GM19043 (cell line): ENCODE data around the gene TRERF1.
A peak's percentile ranks its signal among the peaks of the same experiment; 100 is the strongest.

Experiments
- ATAC-seq: cut with Tn5 transposase; IDR thresholded peaks from one replicate; pipeline ENCODE4 v1.9.1; 2021; ENCODE audit warnings: low read depth; ENCODE audit not compliant: unreplicated experiment

Gene TRERF1

GRCh38 chr6:42287756-42288155, 164.0 kb downstream of the TRERF1 start:
- ATAC-seq = no peak

DNA sequence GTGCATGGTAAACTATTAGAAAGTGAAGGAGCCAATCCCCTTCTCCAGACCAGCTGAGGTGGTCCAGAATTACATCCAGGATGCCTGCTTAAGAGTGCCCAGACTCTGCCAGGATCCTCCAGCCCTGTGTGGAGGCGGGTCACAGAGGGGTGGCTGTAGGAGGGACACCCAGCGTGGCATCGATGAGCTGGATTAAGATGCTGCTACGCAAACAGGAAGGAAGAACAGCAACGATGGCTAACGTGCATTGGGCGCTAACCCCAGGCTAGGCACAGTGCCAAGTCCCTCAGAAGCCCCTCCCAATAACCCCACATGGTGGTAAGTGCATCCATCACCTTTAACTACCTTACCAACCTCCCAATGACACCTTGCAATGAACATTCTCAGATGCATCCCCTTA, 170.2 kb downstream of the TRERF1 start:
- no peak for ATAC-seq

GRCh38 chr6:42280966-42281533, 170.7 kb downstream of the TRERF1 start:
- ATAC-seq = no peak

DNA sequence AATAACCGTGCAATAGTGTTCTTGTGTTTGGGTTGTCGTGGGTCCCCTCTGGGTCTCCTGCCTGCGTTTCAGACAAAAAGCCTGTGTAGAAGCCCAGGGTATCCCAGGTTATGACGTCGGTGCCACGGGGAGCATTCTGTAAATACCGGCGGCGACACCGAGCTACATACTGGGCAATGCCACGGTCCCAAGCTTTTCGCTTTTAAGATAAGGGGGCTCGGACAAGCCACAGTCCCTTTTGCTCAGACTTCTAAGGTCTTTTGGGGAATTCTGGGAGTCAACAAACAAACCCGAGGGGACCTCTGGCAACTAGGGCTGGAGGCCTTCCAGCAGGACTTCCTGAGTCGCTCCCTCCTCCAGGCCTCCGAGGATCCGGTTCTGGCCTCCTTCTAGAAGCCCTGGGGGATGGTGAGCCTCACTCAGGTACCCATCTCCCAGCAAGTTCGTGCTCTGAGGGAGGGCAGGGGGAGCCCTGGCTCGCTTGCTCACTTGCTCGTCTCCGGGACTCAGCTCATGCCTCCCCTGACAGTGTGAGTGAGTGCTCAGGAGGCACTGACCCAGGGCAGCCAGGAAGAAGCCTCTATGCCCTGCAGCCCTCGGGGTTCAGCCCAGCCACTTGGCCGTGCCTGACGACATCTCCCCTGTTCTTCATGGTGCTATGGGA, 171.6 kb downstream of the TRERF1 start:
- ATAC-seq = no peak

- no peak for ATAC-seq
These were observed 172.5 kb downstream of the TRERF1 start for GRCh38 chr6:42279144-42279781.

DNA sequence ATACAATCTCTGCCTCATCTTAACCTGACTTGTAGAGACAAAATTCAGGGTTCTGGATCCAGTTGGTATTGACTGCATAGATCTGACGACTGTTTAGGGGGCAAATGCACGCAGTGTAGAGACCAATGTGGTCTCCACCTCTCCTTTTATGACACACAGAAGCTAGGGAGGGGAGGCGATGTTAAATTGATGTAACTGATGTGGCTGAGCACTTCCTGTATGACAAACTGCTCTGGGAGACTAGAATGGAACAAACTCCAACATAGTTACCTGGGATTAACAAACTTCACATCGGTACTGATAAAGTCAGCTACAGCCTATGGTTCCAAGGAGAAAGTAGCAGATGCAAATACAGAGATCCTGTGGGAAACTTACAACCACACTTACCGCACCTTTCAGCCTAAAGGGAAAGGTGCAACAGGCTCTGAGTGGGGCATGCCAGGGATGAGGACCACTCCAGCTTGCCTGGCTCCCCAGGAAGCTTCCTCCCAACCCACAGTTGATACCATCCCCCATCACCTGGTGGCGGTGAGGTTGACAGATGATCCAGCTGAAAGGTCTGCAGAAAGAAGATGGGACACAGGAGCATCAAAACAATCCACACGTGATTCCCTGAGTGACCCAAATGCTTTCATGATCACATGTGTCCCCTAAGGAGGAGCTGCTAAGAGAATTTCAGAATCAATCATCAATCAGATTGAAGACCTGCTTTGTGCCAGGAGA, 173.4 kb downstream of the TRERF1 start:
- ATAC-seq = no peak

- no peak for ATAC-seq
These were observed 175.5 kb downstream of the TRERF1 start for GRCh38 chr6:42276034-42276890.

DNA sequence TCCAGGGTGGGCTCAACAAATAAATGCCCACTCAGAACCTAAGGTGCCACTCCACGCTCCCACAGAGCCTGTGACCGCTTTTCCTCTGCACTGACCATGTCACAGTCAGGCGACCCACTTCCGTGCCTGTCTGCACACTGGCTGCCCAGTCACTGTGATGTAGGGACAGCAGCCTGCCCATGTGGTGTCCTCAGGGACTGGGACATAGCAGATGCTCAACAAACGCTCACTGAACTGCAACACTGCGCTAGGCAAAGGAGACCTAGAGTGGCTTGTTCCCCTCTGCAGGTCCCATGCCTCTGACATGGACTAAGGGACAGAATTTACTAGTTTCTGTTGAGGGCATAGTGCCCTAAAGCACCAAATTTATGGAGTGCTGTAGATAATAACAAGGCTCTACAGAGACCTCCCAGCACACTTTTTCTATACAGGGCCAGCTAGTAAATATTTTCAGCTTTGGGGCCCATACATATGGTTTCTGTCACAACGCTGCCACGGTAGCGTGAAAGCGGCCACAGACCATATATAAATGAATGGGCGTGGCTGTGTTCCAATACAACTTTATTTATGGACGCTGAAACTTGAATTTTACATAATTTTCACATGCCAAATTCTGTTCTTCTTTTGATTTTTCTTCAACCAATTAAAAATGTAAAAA, 176.2 kb downstream of the TRERF1 start:
- ATAC-seq = no peak

- ATAC-seq = no peak
These were observed 176.8 kb downstream of the TRERF1 start for GRCh38 chr6:42274898-42275297.

DNA sequence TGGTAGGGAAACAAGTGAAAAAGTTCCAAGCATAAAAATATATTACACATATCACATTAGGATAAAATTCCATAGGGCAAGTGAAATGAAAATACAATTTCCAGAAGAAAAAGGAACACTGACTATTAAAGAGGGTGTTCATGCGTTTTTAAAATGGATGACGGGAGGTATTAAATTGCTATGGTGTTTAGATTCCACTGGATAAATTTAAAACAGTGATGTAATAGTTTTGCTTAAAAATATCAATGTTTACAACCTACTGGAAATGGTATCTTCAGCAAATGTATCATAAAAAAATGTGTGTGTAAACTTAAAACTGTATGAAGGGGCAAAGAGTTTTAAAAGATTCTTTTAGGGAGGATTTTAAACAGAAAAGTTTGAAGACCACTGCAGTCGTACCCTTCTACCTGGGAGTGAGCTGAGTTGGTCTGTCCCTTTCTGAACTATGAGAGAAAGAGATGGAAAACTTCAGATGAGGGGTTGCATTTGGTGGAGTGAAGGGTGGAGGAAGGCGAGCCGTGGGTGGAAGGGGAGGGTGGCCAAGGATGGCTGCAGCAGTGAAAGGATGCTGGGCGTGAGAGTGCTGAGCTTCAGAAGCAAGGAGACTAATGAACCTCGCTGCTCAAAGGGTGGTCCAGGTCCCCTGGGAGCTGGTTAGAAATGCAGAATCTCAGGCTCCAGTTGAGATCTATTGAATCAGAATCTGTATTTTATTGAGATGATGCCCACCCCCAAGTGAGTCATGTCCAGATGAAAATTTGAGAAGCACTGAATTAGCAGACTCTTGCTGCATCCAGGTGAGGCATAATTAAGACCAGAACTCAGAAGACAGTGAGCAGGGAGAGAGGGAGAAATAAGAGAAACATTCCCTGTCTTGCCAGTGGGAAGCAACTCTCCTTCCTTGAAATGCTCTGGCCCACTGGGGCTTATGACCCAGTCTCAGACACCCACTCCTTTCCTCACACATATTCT, 179.6 kb downstream of the TRERF1 start:
- no peak for ATAC-seq

DNA sequence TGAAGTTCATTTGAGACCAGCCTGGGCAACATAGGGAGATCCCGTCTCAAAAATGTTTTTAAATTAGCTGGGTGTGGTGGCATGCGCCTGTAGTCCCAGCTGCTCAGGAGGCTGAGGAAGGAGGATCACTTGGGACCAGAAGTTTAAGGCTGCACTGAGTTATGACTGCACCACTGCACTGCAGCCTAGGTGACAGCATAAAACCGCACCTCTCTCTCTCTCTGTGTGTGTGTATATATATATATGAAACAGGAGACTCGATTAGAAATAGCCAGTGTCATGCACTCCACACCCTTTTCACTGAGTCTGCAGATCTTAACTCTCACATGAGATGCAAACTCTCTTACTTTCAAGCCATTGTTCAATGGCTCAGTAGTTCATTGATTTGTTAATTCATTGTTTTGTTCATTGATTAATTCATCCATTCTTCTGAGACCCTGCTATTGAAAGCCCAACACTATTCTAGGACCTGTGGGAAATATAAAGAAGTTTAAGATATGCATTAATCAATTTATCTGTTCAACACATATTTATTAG, 181.7 kb downstream of the TRERF1 start:
- peak; percentile 49 for ATAC-seq

- ATAC-seq = peak; percentile 90
These were observed 182.2 kb downstream of the TRERF1 start for GRCh38 chr6:42269553-42269952.

- ATAC-seq = no peak
These were observed 182.9 kb downstream of the TRERF1 start for GRCh38 chr6:42268835-42269204.

GRCh38 chr6:42268016-42268834, 183.5 kb downstream of the TRERF1 start:
- no peak for ATAC-seq

DNA sequence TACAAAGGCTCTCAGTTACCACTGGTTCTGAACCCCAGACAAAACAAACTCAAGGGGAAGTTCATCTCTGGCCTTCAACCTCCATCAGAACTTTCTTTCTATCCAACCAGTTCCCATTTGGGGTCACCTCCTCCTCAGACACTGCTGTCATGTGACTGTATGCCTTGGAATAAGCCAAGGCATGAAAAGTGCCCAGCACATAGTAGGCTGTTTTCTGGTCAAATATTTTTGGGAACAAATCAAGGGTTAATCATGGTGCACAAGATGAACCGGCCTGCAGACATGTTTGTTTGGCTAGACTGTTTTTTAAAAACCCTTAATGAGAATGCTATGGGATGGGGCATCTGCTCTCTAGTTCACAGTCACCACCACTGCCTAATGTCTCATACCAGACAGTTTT, 185.2 kb downstream of the TRERF1 start:
- no peak for ATAC-seq

- no peak for ATAC-seq
These were observed 186.8 kb downstream of the TRERF1 start for GRCh38 chr6:42264852-42265390.

GRCh38 chr6:42264162-42264851, 187.4 kb downstream of the TRERF1 start:
- ATAC-seq = no peak
